22Rv1 (cell line): ENCODE measurements around the gene ECM2.

ENCODE experiments used
- H3K27ac ChIP-seq: fragments of 450-650 bp; 2 replicates; pipeline ENCODE4 v1.5.1; 2017
- ZFX ChIP-seq: fragments of 450-650 bp; IDR thresholded peaks from 2 replicates; pipeline ENCODE4 v1.6.1; 2017; ENCODE audit warnings: antibody characterized with exemption, borderline replicate concordance
- TF ChIP-seq, protein P1 (sequence below): fragments of 450-650 bp; IDR thresholded peaks from 2 replicates; pipeline ENCODE4 v1.5.1; 2017; ENCODE audit warnings: mild to moderate bottlenecking

The ECM2 gene

DNA sequence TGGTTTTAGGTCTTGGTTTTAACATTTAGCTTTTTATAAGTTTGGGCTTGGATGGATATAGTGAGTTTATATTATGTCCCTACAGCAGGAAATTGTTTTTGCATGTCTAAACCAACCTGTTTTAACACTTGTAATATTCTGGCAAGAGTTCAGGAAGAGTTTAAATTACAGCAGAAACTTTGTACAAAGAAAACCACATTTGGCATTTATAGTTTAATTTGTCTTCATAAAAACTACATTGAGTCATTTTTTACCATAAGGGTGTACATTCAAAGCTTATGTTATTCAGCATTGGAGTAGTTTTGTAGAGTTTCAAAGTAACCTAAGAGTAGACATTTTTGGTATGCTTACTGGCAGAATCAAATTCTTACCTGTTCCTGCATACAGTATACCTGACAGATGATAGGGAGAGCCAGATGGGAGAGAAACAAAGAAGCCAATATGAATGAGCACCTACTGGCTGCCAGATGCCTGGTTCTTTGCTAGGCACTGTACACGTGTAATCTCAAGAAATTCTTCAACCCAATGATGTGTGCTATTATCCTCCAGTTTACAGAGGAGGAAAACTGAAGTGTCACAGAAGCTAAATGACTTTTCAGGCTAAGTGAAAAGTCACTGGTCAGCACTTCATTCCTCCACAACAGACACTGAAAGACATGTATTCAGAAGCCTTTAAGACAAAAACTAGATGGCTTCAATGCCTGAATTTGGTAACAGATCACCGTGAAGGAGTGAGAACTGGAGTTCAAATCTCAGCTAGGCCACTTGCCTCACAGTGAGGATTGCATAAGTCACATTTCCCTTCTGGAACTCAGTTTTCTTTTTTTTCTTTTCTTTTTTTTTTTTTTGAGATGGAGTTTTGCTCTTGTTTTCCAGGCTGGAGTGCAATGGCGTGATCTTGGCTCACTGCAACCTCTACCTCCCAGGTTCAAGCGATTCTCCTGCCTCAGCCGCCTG is 25.9 kb upstream of the ECM2 start:
- no peak overlapping the region for H3K27ac ChIP-seq
- TF ChIP-seq ZFX = no peak
- TF ChIP-seq, protein P1, sequence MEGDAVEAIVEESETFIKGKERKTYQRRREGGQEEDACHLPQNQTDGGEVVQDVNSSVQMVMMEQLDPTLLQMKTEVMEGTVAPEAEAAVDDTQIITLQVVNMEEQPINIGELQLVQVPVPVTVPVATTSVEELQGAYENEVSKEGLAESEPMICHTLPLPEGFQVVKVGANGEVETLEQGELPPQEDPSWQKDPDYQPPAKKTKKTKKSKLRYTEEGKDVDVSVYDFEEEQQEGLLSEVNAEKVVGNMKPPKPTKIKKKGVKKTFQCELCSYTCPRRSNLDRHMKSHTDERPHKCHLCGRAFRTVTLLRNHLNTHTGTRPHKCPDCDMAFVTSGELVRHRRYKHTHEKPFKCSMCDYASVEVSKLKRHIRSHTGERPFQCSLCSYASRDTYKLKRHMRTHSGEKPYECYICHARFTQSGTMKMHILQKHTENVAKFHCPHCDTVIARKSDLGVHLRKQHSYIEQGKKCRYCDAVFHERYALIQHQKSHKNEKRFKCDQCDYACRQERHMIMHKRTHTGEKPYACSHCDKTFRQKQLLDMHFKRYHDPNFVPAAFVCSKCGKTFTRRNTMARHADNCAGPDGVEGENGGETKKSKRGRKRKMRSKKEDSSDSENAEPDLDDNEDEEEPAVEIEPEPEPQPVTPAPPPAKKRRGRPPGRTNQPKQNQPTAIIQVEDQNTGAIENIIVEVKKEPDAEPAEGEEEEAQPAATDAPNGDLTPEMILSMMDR = no peak

DNA sequence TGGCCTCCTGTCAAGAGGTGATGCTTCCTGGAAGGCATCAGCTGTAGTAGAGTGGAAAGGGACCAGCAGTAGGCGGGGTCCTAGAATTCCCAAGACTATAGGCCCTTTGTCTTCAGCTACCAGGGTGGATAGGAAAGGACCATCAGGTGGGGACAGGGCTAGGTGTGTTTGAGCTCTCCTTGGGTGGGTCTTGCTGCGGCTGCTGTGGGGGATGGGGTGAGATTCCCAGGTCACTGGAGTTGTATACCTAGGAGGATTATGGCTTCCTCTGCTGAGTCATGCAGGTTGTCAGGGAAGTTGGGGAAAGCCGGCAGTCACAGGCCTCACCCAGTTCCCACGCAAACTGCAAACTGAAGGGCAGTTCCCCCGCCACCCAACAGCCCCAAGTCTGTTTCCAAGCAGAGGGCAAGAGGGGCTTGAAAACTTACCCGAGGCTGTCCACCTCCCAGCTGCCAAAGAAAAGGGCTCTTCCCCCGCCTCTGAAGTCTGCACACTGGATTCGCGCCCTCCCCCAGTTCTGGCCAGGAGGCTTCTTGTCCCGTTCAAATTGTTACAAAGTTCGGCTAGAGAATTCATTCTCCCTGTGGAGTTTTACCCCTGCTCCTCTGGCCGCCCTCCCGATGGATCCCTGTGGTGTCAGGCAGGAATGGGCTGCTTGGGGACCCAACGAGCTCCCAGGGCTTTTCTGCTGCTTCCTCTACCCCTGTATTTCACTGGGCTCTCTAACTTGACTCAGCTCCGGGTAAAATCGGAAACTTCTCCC is 23.0 kb upstream of the ECM2 start:
- H3K27ac ChIP-seq = no peak overlapping the region
- TF ChIP-seq ZFX = no peak
- TF ChIP-seq, protein P1 = no peak

DNA sequence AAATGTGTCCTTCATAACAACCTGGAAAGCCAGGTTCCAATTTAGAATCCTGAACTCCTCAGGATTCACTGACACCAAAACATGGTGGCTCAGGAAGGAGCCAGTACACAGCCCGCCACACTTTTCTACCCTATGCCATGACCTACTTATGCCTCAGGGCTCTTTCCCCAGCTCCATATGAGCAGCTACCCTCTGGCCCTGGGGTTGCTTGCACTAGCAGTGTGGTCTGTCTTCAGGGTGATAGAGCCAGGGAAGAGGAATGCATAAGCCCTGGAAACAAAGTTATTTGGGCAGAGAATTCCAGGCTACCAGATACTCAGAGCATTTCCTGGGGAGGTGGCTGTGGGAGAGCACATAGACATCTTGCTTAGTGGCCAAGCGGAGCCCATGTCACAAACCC is 15.0 kb upstream of the ECM2 start:
- H3K27ac ChIP-seq = no peak overlapping the region

DNA sequence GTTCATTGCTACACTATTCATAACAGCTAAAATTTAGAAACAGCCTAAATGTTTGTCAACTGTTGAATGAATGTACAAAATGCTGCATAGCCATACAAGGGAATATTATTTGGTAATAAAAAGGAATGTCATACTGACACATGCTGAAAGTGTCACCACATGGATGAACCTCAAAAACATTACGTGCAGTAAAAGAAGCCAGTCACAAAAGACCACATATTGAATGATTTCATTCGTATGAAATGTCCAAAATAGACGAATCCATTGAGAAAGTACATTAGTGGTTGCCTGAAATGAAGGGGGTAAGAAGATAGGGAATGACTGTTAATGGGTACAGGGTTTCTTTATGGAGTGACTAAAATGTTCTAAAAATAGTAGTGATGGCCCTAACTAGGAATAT is 11.6 kb upstream of the ECM2 start:
- no peak overlapping the region for H3K27ac ChIP-seq
- no peak for TF ChIP-seq ZFX
- TF ChIP-seq, protein P1 = no peak

More for the DNA sequence above, 15.0 kb upstream of the ECM2 start:
- TF ChIP-seq, protein P1 = no peak
- TF ChIP-seq ZFX = no peak

DNA sequence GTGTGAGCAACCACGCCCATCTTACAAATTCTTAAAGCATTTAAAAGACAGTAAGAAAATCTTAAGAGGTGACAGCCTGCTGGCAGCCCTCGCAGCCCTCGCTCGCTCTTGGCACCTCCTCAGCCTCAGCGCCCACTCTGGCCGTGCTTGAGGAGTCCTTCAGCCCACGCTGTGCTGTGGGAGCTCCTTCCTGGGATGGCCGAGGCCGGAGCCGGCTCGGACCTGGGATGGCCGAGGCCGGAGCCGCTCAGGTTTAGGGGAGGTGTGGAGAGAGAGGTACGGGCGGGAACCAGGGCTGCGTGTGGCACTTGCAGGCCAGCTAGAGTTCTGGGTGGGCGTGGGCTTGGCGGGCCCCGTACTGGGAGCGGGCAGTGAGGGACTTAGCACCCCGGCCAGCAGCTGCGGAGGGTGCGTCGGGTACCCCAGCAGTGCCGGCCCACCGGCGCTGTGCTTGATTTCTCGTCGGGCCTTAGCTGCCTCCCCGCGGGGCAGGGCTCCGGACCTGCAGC is 9.3 kb upstream of the ECM2 start:
- TF ChIP-seq, protein P1 = no peak
- no peak for TF ChIP-seq ZFX
- H3K27ac ChIP-seq = no peak overlapping the region

DNA sequence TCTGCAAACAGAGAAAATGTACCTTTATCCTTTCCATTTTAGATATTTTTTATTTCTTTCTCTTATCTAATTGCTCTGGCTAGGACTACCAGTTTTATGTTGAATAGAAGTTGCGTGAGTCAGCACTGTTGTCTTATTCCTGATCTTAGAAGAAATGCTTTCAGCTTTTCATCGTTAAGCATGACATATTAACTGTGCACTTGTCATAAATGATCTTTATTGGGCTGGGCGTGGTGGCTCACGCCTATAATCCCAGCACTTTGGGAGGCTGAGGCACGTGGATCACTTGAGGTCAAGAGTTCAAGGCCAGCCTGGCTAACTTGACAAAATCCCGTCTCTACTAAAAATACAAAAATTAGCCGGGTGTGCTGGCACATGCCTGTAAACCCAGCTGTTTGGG is 8.2 kb upstream of the ECM2 start:
- TF ChIP-seq ZFX = no peak
- TF ChIP-seq, protein P1 = no peak

More for the DNA sequence above, 8.2 kb upstream of the ECM2 start:
- H3K27ac ChIP-seq = no peak overlapping the region
